M059J (cell line): ENCODE results near the gene TRAF6. TPM values are rescaled to one million over a fixed set of nuclear protein-coding genes. Genes with fewer than 3 reads are reported as not detected.

Source experiments
- total RNA-seq: library from RNA; depleted of rRNA; stranded (reverse); fragments of >200 nt; shearing (Covaris generic); gene quantifications from 2 replicates; pipeline ENCODE4 v1.2.3, GENCODE V29; 2014; rRNA removed

Gene TRAF6
- total RNA-seq, 1 experiment from 2014 or later: 8.4 TPM

Other genes with a start within 250 kb of the TRAF6 start
- gene COMMD9, start 220.8 kb downstream of the TRAF6 start, total RNA-seq: 80.1 and 94.4 TPM in 2 replicates
- gene PRR5L, start 214.0 kb downstream of the TRAF6 start, total RNA-seq: 72.9 and 81.1 TPM in 2 replicates
- 0.52 and 0.57 TPM in 2 replicates for gene RAG1, start 57.7 kb upstream of the TRAF6 start, total RNA-seq
- gene IFTAP, start 84.2 kb upstream of the TRAF6 start, total RNA-seq: 39.6 and 41.1 TPM in 2 replicates
- gene RAG2, start 88.0 kb upstream of the TRAF6 start, total RNA-seq: not detected in 2 replicates